IMR-90 (cell line): ENCODE measurements around the gene PRPF40B. TPM values are rescaled to one million over a fixed set of nuclear protein-coding genes. Genes with fewer than 3 reads are reported as not detected.

ENCODE experiments used
- ATAC-seq: fragments of 200-7000 bp; cut with Tn5 transposase; 2 replicates; pipeline ENCODE4 v1.9.1; 2020; ENCODE audit warnings: low read depth, mild to moderate bottlenecking, moderate library complexity
- BruUV-seq: library from RNA; stranded (reverse); fragments of 400-500 nt; replicated peaks from 2 replicates; lab custom pipeline; 2021; lab: Mats Ljungman, UMichigan
- CTCF ChIA-PET: fragments of 300-600 bp; formaldehyde crosslinking; extraction: SDS; loops from one replicate; lab custom pipeline; 2021; ENCODE audit warnings: antibody characterized with exemption; lab: Yijun Ruan, JAX
- POLR2A ChIA-PET: fragments of 300-600 bp; sonication (Branson Sonifier 250); formaldehyde crosslinking; loops from one replicate; lab custom pipeline; 2022; ENCODE audit warnings: antibody characterized with exemption; ENCODE audit not compliant: unreplicated experiment; lab: Charles Lee
- DNase-seq: peaks from one replicate; pipeline ENCODE4 v3.0.0; 2013
- H2AFZ ChIP-seq: replicated peaks from 2 replicates; pipeline ENCODE3; 2013; ENCODE audit warnings: low read length, mild to moderate bottlenecking; ENCODE audit not compliant: poor library complexity
- H2AK5ac ChIP-seq: 2 replicates; pipeline ENCODE4 v1.6.1; 2013; ENCODE audit warnings: low read depth, low read length, inconsistent platforms
- H2AK9ac ChIP-seq: replicated peaks from 2 replicates; pipeline ENCODE3; 2013; ENCODE audit warnings: mild to moderate bottlenecking, low read depth, low read length, moderate library complexity; ENCODE audit not compliant: poor library complexity
- H2BK120ac ChIP-seq: 2 replicates; pipeline ENCODE4 v1.6.1; 2013; ENCODE audit warnings: low read depth, low read length, inconsistent platforms
- H2BK15ac ChIP-seq: 3 replicates; pipeline ENCODE4 v1.6.1; 2013; ENCODE audit warnings: low read depth, low read length, inconsistent platforms
- H2BK20ac ChIP-seq: 2 replicates; pipeline ENCODE4 v1.6.1; 2013; ENCODE audit warnings: low read depth, mild to moderate bottlenecking, inconsistent platforms, low read length, moderate library complexity
- H2BK5ac ChIP-seq: 2 replicates; pipeline ENCODE4 v1.6.1; 2013; ENCODE audit warnings: mild to moderate bottlenecking, low read depth, low read length, inconsistent platforms; ENCODE audit not compliant: poor library complexity, severe bottlenecking
- H3K14ac ChIP-seq: replicated peaks from 2 replicates; pipeline ENCODE4 v1.6.1; 2013; ENCODE audit warnings: low read depth, low read length, inconsistent platforms
- H3K18ac ChIP-seq: 2 replicates; pipeline ENCODE4 v1.6.1; 2013; ENCODE audit warnings: low read depth, low read length, control low read depth
- H3K23ac ChIP-seq: 2 replicates; pipeline ENCODE4 v1.6.1; 2013; ENCODE audit warnings: low read depth, low read length, inconsistent platforms
- H3K27ac ChIP-seq: 2 replicates; pipeline ENCODE4 v1.5.1; 2013; ENCODE audit warnings: mild to moderate bottlenecking, control low read depth, low read length; ENCODE audit not compliant: insufficient read depth
- H3K27me3 ChIP-seq: 2 replicates; pipeline ENCODE4 v1.6.1; 2013; ENCODE audit warnings: low read length; ENCODE audit not compliant: control insufficient read depth, insufficient read depth
- H3K36me3 ChIP-seq: 2 replicates; pipeline ENCODE4 v1.6.1; 2013; ENCODE audit warnings: low read length, mixed read lengths; ENCODE audit not compliant: control insufficient read depth, insufficient read depth
- H3K4ac ChIP-seq: 2 replicates; pipeline ENCODE4 v1.6.1; 2013; ENCODE audit warnings: low read depth, low read length, inconsistent platforms
- H3K4me1 ChIP-seq: 2 replicates; pipeline ENCODE4 v1.6.1; 2013; ENCODE audit warnings: low read length, mixed read lengths; ENCODE audit not compliant: control insufficient read depth, insufficient read depth
- H3K4me2 ChIP-seq: 2 replicates; pipeline ENCODE4 v1.6.1; 2013; ENCODE audit warnings: low read depth, mild to moderate bottlenecking, control low read depth, low read length, moderate library complexity
- H3K4me3 ChIP-seq: 2 replicates; pipeline ENCODE4 v1.5.1; 2013; ENCODE audit warnings: low read depth, mild to moderate bottlenecking, control low read depth, low read length, moderate library complexity; ENCODE audit not compliant: insufficient read depth
- H3K56ac ChIP-seq: 2 replicates; pipeline ENCODE4 v1.6.1; 2013; ENCODE audit warnings: low read length, inconsistent platforms; ENCODE audit not compliant: insufficient read depth; ENCODE audit errors: extremely low read depth
- H3K79me1 ChIP-seq, 2 experiments: 2 replicates each; pipeline ENCODE4 v1.6.1; 2013; ENCODE audit warnings: low read length in 2 of 2, inconsistent platforms in 1 of 2, low read depth in 1 of 2
- H3K9ac ChIP-seq: 2 replicates; pipeline ENCODE4 v1.6.1; 2013; ENCODE audit warnings: low read depth, low read length, control low read depth
- H3K9me1 ChIP-seq: 2 replicates; pipeline ENCODE4 v1.6.1; 2013; ENCODE audit warnings: low read length, inconsistent platforms; ENCODE audit not compliant: insufficient read depth
- H3K9me3 ChIP-seq: 2 replicates; pipeline ENCODE4 v1.6.1; 2013; ENCODE audit warnings: low read length; ENCODE audit not compliant: control insufficient read depth, insufficient read depth
- H4K20me1 ChIP-seq: 2 replicates; pipeline ENCODE4 v1.6.1; 2013; ENCODE audit warnings: low read length, inconsistent platforms; ENCODE audit not compliant: insufficient read depth
- H4K5ac ChIP-seq: 2 replicates; pipeline ENCODE4 v1.6.1; 2013; ENCODE audit warnings: mild to moderate bottlenecking, low read depth, low read length, control low read depth
- H4K8ac ChIP-seq, 2 experiments: 2 replicates each; pipeline ENCODE4 v1.6.1; 2013; ENCODE audit warnings: low read depth in 2 of 2, low read length in 2 of 2, control low read depth in 1 of 2, inconsistent platforms in 1 of 2
- H4K91ac ChIP-seq: 2 replicates; pipeline ENCODE4 v1.6.1; 2013; ENCODE audit warnings: low read depth, low read length, inconsistent platforms; ENCODE audit not compliant: insufficient read depth
- BHLHE40 ChIP-seq: fragments of 150-350 bp; IDR thresholded peaks from 2 replicates; pipeline ENCODE4 v1.6.1; 2016; ENCODE audit warnings: mild to moderate bottlenecking, low read depth, low read length
- CHD1 ChIP-seq: IDR thresholded peaks from 2 replicates; pipeline ENCODE4 v1.6.1; 2012; ENCODE audit warnings: low read depth, low read length, improper control_type of control experiment
- FOS ChIP-seq: fragments of 150-350 bp; IDR thresholded peaks from 2 replicates; pipeline ENCODE4 v1.6.1; 2016; ENCODE audit warnings: low read depth, low read length
- MAZ ChIP-seq: IDR thresholded peaks from 2 replicates; pipeline ENCODE4 v1.6.1; 2012; ENCODE audit warnings: low read depth, mild to moderate bottlenecking, low read length, improper control_type of control experiment, moderate library complexity, borderline replicate concordance
- MXI1 ChIP-seq: IDR thresholded peaks from 2 replicates; pipeline ENCODE4 v1.6.1; 2012; ENCODE audit warnings: low read depth, mild to moderate bottlenecking, low read length, moderate library complexity, borderline replicate concordance
- NFE2L2 ChIP-seq: fragments of 150-350 bp; IDR thresholded peaks from 2 replicates; pipeline ENCODE4 v1.6.1; 2016; ENCODE audit warnings: low read depth, mild to moderate bottlenecking, low read length
- POLR2A ChIP-seq: IDR thresholded peaks from 2 replicates; pipeline ENCODE4 v1.6.1; 2012; ENCODE audit warnings: mild to moderate bottlenecking, low read depth, low read length
- RAD21 ChIP-seq: IDR thresholded peaks from 2 replicates; pipeline ENCODE4 v1.6.1; 2012; ENCODE audit warnings: low read length, improper control_type of control experiment
- RFX5 ChIP-seq: IDR thresholded peaks from 2 replicates; pipeline ENCODE4 v1.8.0; 2012; ENCODE audit warnings: low read depth, mild to moderate bottlenecking, low read length, moderate library complexity
- USF2 ChIP-seq: fragments of 150-350 bp; IDR thresholded peaks from 2 replicates; pipeline ENCODE4 v1.6.1; 2017; ENCODE audit warnings: mild to moderate bottlenecking, antibody characterized with exemption, low read length, low read depth
- WGBS, 2 experiments: methylation state at CpG; one replicate each; pipeline versions ENCODE4 v1.1.5 to v1.1.7; 2013; ENCODE audit warnings: missing lambda C conversion rate in 2 of 2; ENCODE audit not compliant: insufficient read length in 1 of 2; ENCODE audit errors: extremely low coverage in 2 of 2; 5-methylcytosine and 5-hydroxymethylcytosine counted together
- dilution Hi-C: fragments of 300-500 bp; cut with HindIII; formaldehyde crosslinking; loops from one replicate; pipeline ENCODE4 v1.14.3; 2018; ENCODE audit warnings: low sequenced_read_pairs; ENCODE audit not compliant: unreplicated experiment
- in situ Hi-C: fragments of 300-500 bp; cut with MboI; formaldehyde crosslinking; loops from 3 replicates; pipeline ENCODE4 v1.14.3; 2019; ENCODE audit warnings: low sequenced_read_pairs, inconsistent platforms, mixed read lengths
- intact Hi-C: fragments of 100-400 bp; cut with micrococcal nuclease; formaldehyde crosslinking; loops from 2 replicates; pipeline ENCODE4 v1.10.0; 2022
- polyA plus RNA-seq, 3 experiments: library from polyadenylated mRNA; depleted of rRNA; stranded (reverse); fragments of >200 nt; gene quantifications; 2 replicates each; pipeline ENCODE4 v1.2.3, GENCODE V29; 2012; ENCODE audit warnings: low replicate concordance in 1 of 3
- total RNA-seq: library from RNA; depleted of rRNA; stranded (reverse); fragments of >200 nt; gene quantifications from 2 replicates; pipeline ENCODE4 v1.2.3, GENCODE V29; 2012
- TF ChIP-seq, protein P1 (sequence below): fragments of 150-350 bp; IDR thresholded peaks from 2 replicates; pipeline ENCODE4 v1.6.1; 2016; ENCODE audit warnings: low read depth, mild to moderate bottlenecking, low read length, moderate library complexity, borderline replicate concordance
- TF ChIP-seq, protein P2 (sequence below): conservative IDR thresholded peaks from 2 replicates; pipeline ENCODE4 v1.5.1; 2012; ENCODE audit warnings: mild to moderate bottlenecking, low read depth, low read length, improper control_type of control experiment

The PRPF40B gene
- total and polyA plus RNA-seq, 2 of the 4 experiments (the other 2 are of a cell fraction): 5.0 to 11.8 TPM

GRCh38 chr12:49689237-49689636, 65.9 kb downstream of the PRPF40B start:
- Histone ChIP-seq H4K20me1 (peaks cover 23% of the 10 kb centered on the region), H3K4me3 (no peak overlapping the region), H3K36me3 (no peaks in the 10 kb centered on the region), H3K4me1 (peaks cover 6% of the 10 kb centered on the region), H2BK120ac (no peak overlapping the region), H4K8ac (no peak overlapping the region), H3K23ac (no peak overlapping the region), H2BK20ac (no peak overlapping the region), H3K4ac (no peak overlapping the region), H2AK5ac (peak overlapping the region; percentile 14; the same call in 1 of the 2 replicates), H3K9me3 (no peaks in the 10 kb centered on the region), H3K27ac (no peak overlapping the region), H3K56ac (no peak overlapping the region), H3K9me1 (peaks cover 7% of the 10 kb centered on the region), H3K27me3 (no peaks in the 10 kb centered on the region), H3K79me1 (peaks cover 37 to 78% of the 10 kb centered on the region in 2 experiments), H3K18ac (no peak overlapping the region), H2AK9ac (no peak overlapping the region), H4K91ac (no peak overlapping the region), H3K9ac (no peak overlapping the region), H3K14ac (no peak overlapping the region), H2AFZ (no peak overlapping the region), H2BK15ac (no peak overlapping the region), H4K5ac (no peak overlapping the region), H2BK5ac (no peak overlapping the region), H3K4me2 (no peak overlapping the region)
- DNase-seq: no peak
- BruUV-seq: no TSS peak
- WGBS, 2 experiments: no CpG with 5 or more reads among the region's 2 CpGs
- CTCF ChIA-PET: no interaction called here
- intact Hi-C loops (no loop called here), in situ Hi-C loops (no loop called here), dilution Hi-C loops (no loop called here)
- TF ChIP-seq CHD1 (no peak), USF2 (no peak), MXI1 (no peak), BHLHE40 (no peak), MAZ (no peak), FOS (no peak), POLR2A (no peak), RAD21 (no peak), NFE2L2 (no peak), RFX5 (no peak)
- TF ChIP-seq, protein P1, sequence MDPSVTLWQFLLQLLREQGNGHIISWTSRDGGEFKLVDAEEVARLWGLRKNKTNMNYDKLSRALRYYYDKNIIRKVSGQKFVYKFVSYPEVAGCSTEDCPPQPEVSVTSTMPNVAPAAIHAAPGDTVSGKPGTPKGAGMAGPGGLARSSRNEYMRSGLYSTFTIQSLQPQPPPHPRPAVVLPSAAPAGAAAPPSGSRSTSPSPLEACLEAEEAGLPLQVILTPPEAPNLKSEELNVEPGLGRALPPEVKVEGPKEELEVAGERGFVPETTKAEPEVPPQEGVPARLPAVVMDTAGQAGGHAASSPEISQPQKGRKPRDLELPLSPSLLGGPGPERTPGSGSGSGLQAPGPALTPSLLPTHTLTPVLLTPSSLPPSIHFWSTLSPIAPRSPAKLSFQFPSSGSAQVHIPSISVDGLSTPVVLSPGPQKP: no peak
- TF ChIP-seq, protein P2, sequence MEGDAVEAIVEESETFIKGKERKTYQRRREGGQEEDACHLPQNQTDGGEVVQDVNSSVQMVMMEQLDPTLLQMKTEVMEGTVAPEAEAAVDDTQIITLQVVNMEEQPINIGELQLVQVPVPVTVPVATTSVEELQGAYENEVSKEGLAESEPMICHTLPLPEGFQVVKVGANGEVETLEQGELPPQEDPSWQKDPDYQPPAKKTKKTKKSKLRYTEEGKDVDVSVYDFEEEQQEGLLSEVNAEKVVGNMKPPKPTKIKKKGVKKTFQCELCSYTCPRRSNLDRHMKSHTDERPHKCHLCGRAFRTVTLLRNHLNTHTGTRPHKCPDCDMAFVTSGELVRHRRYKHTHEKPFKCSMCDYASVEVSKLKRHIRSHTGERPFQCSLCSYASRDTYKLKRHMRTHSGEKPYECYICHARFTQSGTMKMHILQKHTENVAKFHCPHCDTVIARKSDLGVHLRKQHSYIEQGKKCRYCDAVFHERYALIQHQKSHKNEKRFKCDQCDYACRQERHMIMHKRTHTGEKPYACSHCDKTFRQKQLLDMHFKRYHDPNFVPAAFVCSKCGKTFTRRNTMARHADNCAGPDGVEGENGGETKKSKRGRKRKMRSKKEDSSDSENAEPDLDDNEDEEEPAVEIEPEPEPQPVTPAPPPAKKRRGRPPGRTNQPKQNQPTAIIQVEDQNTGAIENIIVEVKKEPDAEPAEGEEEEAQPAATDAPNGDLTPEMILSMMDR: no peak
- POLR2A ChIA-PET: no interaction called here
- ATAC-seq: no peak
